Measurements from ENCODE around the gene SLC35E2B. TPM values are rescaled to one million over a fixed set of nuclear protein-coding genes. Genes with fewer than 3 reads are reported as not detected.
"Not testable (repeated sequence)": the region's sequence is repeated elsewhere in the genome, so short reads cannot be mapped to it uniquely, and the experiment has no call there.

SLC35E2B gene
- total RNA-seq, 2 donors from 2014 or later: 30.6 to 56.7 TPM

DNA sequence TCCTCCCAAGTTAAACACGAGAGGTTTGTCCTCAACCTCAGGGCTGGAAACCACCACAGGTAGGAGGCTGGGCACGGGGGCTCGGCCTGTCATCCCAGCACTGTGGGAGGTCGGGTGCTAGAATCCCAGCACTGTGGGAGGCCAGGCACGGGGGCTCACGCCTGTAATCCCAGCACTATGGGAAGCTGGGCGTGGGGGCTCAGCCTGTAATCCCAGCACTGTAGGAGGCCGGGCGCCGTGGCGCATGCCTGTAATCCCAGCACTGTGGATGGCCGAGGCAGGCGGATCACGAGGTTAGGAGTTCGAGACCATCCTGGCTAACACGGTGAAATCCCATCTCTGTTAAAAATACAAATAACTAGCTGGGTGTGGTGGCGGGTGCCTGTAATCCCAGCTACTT, 38.3 kb upstream of the SLC35E2B start:
- Histone ChIP-seq H3K27ac (peak overlapping the region in 1 of 4 donors; percentile 41), H3K36me3 (replicated peaks in 1 of 2; ENCODE audit: insufficient read depth in 1 of 2, low read depth in 2 of 2) (no peaks in the 10 kb centered on the region)
- 86 to 90% methylated on average over 11 to 16 of the region's 17 CpGs for WGBS, 2 donors

DNA sequence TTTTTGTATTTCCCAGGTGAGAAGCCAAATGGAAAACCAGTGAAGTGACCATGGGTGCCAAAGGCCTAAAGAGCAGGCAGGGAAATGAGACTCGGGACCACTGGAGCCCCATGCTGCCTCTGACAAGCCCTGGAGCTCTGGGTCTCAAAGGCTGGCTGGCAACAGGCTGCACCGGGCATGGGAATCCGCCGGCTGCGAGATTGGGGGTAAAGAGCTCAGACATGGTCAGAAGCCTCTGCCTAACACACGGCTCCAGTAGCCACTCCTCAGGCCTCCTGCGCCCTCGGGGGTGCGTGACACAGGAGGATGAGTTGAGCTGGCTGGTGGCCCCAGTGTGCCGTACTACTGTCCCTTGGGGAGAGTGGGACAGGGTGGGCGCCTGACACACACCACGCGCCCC, 37.6 kb upstream of the SLC35E2B start:
- H3K27me3 ChIP-seq; H3K9me3 ChIP-seq; H3K4me3 ChIP-seq; ATAC-seq; intact Hi-C loops (cut with DNase I); H3K36me3 ChIP-seq (replicated peaks in 1 of 2; ENCODE audit: insufficient read depth in 1 of 2, low read depth in 2 of 2); H3K4me1 ChIP-seq: not testable (repeated sequence)
- 83% methylated on average over 1 of the region's 13 CpGs; no CpG with 5 or more reads in 1 of the 2 donors for WGBS, 2 donors
- H3K27ac ChIP-seq: peak overlapping the region in 1 of 4 donors; percentile 41
- DNase-seq: peak in 1 of 4 donors; percentile 7

More for the DNA sequence above, 38.3 kb upstream of the SLC35E2B start:
- intact Hi-C loops (cut with DNase I): no loop called here
- Histone ChIP-seq H3K27me3 (no peaks in the 10 kb centered on the region), H3K4me3 (no peak overlapping the region), H3K4me1 (no peaks in the 10 kb centered on the region), H3K9me3 (no peaks in the 10 kb centered on the region)
- TF ChIP-seq, protein P1, sequence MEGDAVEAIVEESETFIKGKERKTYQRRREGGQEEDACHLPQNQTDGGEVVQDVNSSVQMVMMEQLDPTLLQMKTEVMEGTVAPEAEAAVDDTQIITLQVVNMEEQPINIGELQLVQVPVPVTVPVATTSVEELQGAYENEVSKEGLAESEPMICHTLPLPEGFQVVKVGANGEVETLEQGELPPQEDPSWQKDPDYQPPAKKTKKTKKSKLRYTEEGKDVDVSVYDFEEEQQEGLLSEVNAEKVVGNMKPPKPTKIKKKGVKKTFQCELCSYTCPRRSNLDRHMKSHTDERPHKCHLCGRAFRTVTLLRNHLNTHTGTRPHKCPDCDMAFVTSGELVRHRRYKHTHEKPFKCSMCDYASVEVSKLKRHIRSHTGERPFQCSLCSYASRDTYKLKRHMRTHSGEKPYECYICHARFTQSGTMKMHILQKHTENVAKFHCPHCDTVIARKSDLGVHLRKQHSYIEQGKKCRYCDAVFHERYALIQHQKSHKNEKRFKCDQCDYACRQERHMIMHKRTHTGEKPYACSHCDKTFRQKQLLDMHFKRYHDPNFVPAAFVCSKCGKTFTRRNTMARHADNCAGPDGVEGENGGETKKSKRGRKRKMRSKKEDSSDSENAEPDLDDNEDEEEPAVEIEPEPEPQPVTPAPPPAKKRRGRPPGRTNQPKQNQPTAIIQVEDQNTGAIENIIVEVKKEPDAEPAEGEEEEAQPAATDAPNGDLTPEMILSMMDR (IDR thresholded peaks at IDR 0.05): no peak
- no peak for TF ChIP-seq POLR2A (IDR thresholded peaks at IDR 0.05)
- peak in 1 of 4 donors; percentile 6 for DNase-seq
- no peak for ATAC-seq

DNA sequence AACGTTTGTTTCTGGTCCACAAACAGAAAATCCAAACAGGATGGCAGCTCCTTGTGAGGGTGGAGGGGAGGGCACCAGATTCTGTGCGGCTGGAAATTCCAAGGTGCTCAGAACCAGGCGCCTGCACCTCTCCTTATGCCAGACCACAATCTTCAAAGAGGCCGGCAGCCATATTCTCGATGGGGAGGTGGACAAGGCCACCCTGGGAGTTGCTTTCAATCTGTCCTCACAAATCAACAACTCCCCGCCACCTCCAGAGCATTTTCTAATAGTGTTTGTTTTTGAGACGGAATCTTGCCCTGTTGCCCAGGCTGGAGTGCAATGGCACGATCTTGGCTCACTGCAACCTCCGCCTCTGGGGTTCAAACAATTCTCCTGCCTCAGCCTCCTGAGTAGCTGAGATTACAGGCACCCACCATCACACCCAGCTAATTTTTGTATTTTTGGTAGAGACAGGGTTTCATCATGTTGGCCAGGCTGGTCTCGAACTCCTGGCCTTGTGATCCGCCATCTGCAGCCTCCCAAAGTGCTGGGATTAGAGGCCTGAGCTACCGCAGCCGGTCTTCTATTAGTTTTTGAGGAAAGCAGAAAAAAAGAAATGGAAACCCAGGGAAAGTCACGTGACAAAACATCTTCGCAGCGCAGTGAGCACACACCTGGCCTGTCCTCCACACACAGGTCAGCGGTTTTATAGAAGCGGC, 36.7 kb upstream of the SLC35E2B start:
- DNase-seq: peak in 1 of 4 donors; percentile 6
- H3K36me3 ChIP-seq (replicated peaks in 1 of 2; ENCODE audit: insufficient read depth in 1 of 2, low read depth in 2 of 2); H3K27me3 ChIP-seq; ATAC-seq; H3K4me3 ChIP-seq; H3K27ac ChIP-seq; H3K4me1 ChIP-seq; H3K9me3 ChIP-seq; intact Hi-C loops (cut with DNase I): not testable (repeated sequence)
- WGBS, 2 donors: 87 to 90% methylated on average over 12 to 17 of the region's 18 CpGs

DNA sequence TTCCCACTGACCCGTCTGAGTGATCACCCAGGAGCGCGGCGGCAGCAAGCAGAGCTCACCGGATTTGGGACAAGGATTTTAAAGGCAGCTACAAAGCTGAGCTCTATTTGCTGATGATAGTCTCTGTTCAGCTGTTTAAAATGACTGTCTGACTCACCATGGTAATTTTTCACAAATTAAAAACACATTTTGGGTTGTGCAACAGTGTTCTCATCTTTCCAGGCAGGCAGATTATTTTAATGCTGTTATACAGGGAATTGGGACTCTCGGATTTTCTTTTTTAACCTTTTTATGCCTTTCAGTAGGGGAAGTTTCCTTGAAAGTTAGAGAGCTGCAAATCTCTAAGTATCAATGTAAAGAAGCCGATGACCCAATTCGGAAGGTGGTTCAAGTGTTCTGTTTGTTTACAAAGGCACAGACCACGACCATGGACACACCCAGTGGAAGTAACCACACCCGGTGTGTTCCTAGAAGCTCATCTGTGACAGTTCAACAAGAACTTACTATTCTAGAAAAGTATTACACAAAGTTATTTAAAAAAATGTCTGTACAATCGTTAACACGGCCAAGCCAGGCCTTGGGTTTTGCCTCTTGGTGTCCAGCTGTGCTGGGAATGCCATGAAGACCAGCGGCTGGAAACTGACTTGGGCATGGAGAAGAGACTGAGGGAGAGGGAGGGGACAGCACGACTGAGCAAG, 35.9 kb upstream of the SLC35E2B start:
- H3K27me3 ChIP-seq; H3K27ac ChIP-seq; intact Hi-C loops (cut with DNase I); H3K4me3 ChIP-seq; H3K9me3 ChIP-seq; ATAC-seq; H3K4me1 ChIP-seq; H3K36me3 ChIP-seq (replicated peaks in 1 of 2; ENCODE audit: insufficient read depth in 1 of 2, low read depth in 2 of 2): not testable (repeated sequence)
- WGBS, 2 donors: 41 to 68% methylated on average over 6 to 9 of the region's 14 CpGs
- peak in 1 of 4 donors; percentile 10 for DNase-seq

DNA sequence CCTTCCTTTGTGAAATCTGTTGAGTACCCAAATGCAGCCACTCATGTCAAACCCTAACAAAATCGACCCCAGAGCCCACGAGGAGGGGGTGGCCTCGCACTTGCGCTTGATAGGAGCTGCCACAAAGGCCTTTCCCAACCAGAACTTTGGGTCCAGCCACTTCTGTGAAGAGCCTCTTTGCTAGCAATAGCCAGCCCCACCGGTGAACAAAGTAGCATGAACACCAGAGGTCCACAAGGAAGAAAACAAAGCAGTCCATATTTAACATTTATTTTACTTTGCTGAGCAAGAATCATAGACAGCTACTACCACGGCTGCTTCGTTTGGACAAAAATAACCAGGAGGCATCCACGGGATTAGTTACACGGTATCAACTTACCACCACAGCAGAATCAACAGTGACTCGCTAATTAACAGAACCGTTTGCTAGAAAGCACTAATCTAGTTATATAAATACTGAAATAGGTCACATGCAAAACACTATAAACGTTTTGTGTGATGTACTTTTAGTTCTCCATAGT, 34.6 kb upstream of the SLC35E2B start:
- ATAC-seq; H3K27me3 ChIP-seq; H3K4me1 ChIP-seq; intact Hi-C loops (cut with DNase I); H3K9me3 ChIP-seq; H3K27ac ChIP-seq; H3K4me3 ChIP-seq; DNase-seq; H3K36me3 ChIP-seq (replicated peaks in 1 of 2; ENCODE audit: insufficient read depth in 1 of 2, low read depth in 2 of 2): not testable (repeated sequence)
- 80 to 94% methylated on average over 6 to 10 of the region's 12 CpGs for WGBS, 2 donors

DNA sequence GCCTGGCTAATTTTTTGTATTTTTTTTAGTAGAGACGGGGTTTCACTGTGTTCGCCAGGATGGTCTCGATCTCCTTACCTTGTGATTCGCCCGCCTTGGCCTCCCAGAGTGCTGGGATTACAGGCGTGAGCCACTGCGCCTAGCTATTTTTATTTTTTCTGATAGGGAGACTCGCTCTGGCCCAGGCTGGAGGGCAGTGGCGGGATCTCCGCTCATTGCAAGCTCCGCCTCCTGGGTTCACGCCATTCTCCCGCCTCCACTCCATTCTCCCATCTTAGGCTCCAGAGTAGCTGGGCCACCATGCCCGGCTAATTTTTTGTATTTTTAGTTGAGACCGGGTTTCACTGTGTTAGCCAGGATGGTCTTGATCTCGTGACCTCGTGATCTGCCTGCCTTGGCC, 33.5 kb upstream of the SLC35E2B start:
- 88 to 93% methylated on average over 17 of the region's 17 CpGs for WGBS, 2 donors

DNA sequence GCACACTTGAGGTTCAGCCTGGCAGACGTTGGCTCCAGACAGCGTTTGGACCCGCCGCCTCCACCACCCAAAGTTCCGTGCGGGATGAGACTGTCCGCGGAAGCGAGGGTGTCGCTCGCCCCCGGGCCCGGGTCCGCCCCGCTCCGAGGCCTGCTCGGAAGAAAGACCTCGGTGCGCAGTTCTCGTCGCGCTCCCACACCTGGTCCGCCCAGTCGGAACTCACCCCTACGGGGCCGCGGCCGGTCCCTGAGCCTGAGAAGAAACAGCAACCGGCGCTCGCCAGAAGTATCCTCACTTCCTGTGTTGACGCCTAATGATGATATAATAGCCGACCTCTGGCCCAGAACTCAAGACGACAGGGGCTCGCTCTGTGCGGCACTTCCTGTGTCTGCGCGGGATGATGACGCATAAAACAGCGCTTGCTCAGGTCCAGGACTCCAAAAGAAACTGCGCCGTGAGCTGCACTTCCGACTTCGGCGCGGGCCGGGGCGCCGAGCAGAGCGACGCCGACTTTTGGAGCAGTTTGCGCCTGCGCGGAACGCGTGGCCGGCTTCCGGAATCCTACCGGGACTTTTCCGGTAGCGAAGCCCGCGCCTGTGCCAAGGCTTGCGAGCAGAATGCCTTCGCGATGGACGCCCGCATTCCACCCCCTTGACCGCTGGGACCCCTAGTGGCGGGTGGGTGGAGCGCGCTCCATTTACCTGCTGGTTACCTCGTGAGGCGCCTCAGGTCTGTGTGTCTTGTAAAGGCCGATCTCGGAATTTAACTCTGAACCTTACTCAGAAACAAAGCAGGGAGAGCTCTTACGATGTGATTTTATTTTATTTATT, 31.7 kb upstream of the SLC35E2B start, which contains the start of gene CDK11A:
Gene CDK11A (minus strand): TSS at position 323 of the 830 bp plus-strand sequence. CDS start 1,539 bp downstream, outside the sequence.
- WGBS, 2 donors: 0 to 1% methylated on average over 4 to 50 of the region's 78 CpGs
- intact Hi-C loops (cut with DNase I); H3K9me3 ChIP-seq; H3K36me3 ChIP-seq (replicated peaks in 1 of 2; ENCODE audit: insufficient read depth in 1 of 2, low read depth in 2 of 2); H3K27me3 ChIP-seq: not testable (repeated sequence)
- ATAC-seq: peak; percentile 96
- DNase-seq: peak; percentile 98 to 99 (median 98)
- peak; percentile 54 to 80 (median 79) for TF ChIP-seq POLR2A (IDR thresholded peaks at IDR 0.05)
- TF ChIP-seq, protein P1 (IDR thresholded peaks at IDR 0.05): peak in 6 of 7 experiments; percentile 16 to 56 (median 44)
- Histone ChIP-seq H3K4me3 (peak within 1 kb of the TSS in 1 of 2 donors; percentile 41), H3K4me1 (peaks cover 17% of the 10 kb centered on the region), H3K27ac (peak within 1 kb of the TSS; percentile 62 to 92 (median 77))

More for the DNA sequence above, 33.5 kb upstream of the SLC35E2B start:
- H3K4me3 ChIP-seq; H3K36me3 ChIP-seq (replicated peaks in 1 of 2; ENCODE audit: insufficient read depth in 1 of 2, low read depth in 2 of 2); intact Hi-C loops (cut with DNase I); H3K9me3 ChIP-seq; H3K27ac ChIP-seq; H3K27me3 ChIP-seq; ATAC-seq: not testable (repeated sequence)
- DNase-seq: peak in 1 of 4 donors; percentile 11
- H3K4me1 ChIP-seq: peaks cover 12% of the 10 kb centered on the region

Data from body of pancreas (tissue), 4 donors.